Parathyroid adenoma (tissue), 2 donors: ENCODE data around the gene MLPH.

Experiments
- H2AFZ ChIP-seq: fragments of 300-600 bp; sonication (generic); one replicate; pipeline ENCODE4 v1.7.0; 2017; ENCODE audit warnings: antibody characterized with exemption, mild to moderate bottlenecking
- H3K27ac ChIP-seq: fragments of 300-600 bp; sonication (generic); one replicate; pipeline ENCODE4 v1.7.0; 2017
- H3K27me3 ChIP-seq: fragments of 300-600 bp; sonication (generic); one replicate; pipeline ENCODE4 v1.7.0; 2017; ENCODE audit warnings: low read length; ENCODE audit not compliant: control insufficient read depth, insufficient read depth
- H3K36me3 ChIP-seq: fragments of 300-600 bp; sonication (generic); one replicate; pipeline ENCODE4 v1.7.0; 2017; ENCODE audit warnings: low read length; ENCODE audit not compliant: control insufficient read depth, insufficient read depth
- H3K4me1 ChIP-seq: fragments of 300-600 bp; sonication (generic); one replicate; pipeline ENCODE4 v1.7.0; 2017; ENCODE audit warnings: control low read depth
- H3K4me2 ChIP-seq: fragments of 300-600 bp; sonication (generic); one replicate; pipeline ENCODE4 v1.7.0; 2017; ENCODE audit warnings: low read length
- H3K4me3 ChIP-seq: fragments of 300-600 bp; sonication (generic); one replicate; pipeline ENCODE4 v1.7.0; 2017; ENCODE audit warnings: low read depth, low read length
- H3K79me2 ChIP-seq: fragments of 300-600 bp; sonication (generic); one replicate; pipeline ENCODE4 v1.7.0; 2017; ENCODE audit warnings: control low read depth
- H3K9ac ChIP-seq: fragments of 300-600 bp; sonication (generic); one replicate; pipeline ENCODE4 v1.7.0; 2017; ENCODE audit warnings: mild to moderate bottlenecking
- H3K9me3 ChIP-seq: fragments of 300-600 bp; sonication (generic); one replicate; pipeline ENCODE4 v1.7.0; 2017; ENCODE audit warnings: low read length; ENCODE audit not compliant: control insufficient read depth
- CTCF ChIP-seq: fragments of 300-600 bp; sonication (generic); IDR thresholded peaks from one replicate; pipeline ENCODE4 v1.7.0; 2017; ENCODE audit warnings: antibody characterized with exemption, mild to moderate bottlenecking
- donor health status: primary hyperparathyroidism.

Gene MLPH

GRCh38 chr2:237510502-237511217 is 23.6 kb downstream of the MLPH start:
- TF ChIP-seq CTCF: no peak
- no peak overlapping the region for H3K4me2 ChIP-seq
- H3K27me3 ChIP-seq: no peaks in the 10 kb centered on the region
- no peak overlapping the region for H3K4me3 ChIP-seq
- no peaks in the 10 kb centered on the region for H3K9me3 ChIP-seq
- H2AFZ ChIP-seq: no peak overlapping the region
- no peak overlapping the region for H3K27ac ChIP-seq
- H3K9ac ChIP-seq: no peak overlapping the region
- no peaks in the 10 kb centered on the region for H3K79me2 ChIP-seq
- no peaks in the 10 kb centered on the region for H3K4me1 ChIP-seq
- H3K36me3 ChIP-seq: no peaks in the 10 kb centered on the region

GRCh38 chr2:237511433-237511832 is 24.4 kb downstream of the MLPH start:
- Histone ChIP-seq H3K27ac (no peak overlapping the region), H3K9ac (no peak overlapping the region), H3K4me1 (no peaks in the 10 kb centered on the region), H3K4me2 (no peak overlapping the region), H3K36me3 (no peaks in the 10 kb centered on the region), H3K79me2 (no peaks in the 10 kb centered on the region), H3K9me3 (no peaks in the 10 kb centered on the region), H3K27me3 (no peaks in the 10 kb centered on the region), H2AFZ (no peak overlapping the region), H3K4me3 (no peak overlapping the region)
- no peak for TF ChIP-seq CTCF

- TF ChIP-seq CTCF: no peak
- H2AFZ ChIP-seq: no peak overlapping the region
- H3K4me2 ChIP-seq: no peak overlapping the region
- H3K9me3 ChIP-seq: no peaks in the 10 kb centered on the region
- H3K4me3 ChIP-seq: no peak overlapping the region
- H3K4me1 ChIP-seq: no peaks in the 10 kb centered on the region
- H3K27me3 ChIP-seq: no peaks in the 10 kb centered on the region
- no peaks in the 10 kb centered on the region for H3K79me2 ChIP-seq
- no peak overlapping the region for H3K27ac ChIP-seq
- no peak overlapping the region for H3K9ac ChIP-seq
- no peaks in the 10 kb centered on the region for H3K36me3 ChIP-seq
Observed at GRCh38 chr2:237511885-237512405, 24.9 kb downstream of the MLPH start.

- Histone ChIP-seq H3K4me2 (no peak overlapping the region), H3K9ac (no peak overlapping the region), H3K27me3 (no peaks in the 10 kb centered on the region), H3K36me3 (no peaks in the 10 kb centered on the region), H3K27ac (no peak overlapping the region), H3K79me2 (no peaks in the 10 kb centered on the region), H3K9me3 (no peaks in the 10 kb centered on the region), H3K4me1 (no peaks in the 10 kb centered on the region), H2AFZ (no peak overlapping the region), H3K4me3 (no peak overlapping the region)
- peak; percentile 92 for TF ChIP-seq CTCF
Observed at GRCh38 chr2:237512774-237513466, 25.9 kb downstream of the MLPH start.
